Left hindlimb (tissue), 1 donor: ENCODE measurements around the gene TMEM129.
A peak's percentile ranks its signal among the peaks of the same experiment; 100 is the strongest.
"Not testable (repeated sequence)": the region's sequence is repeated elsewhere in the genome, so short reads cannot be mapped to it uniquely, and the experiment has no call there.

Experiments
- DNase-seq: peaks from one replicate; pipeline ENCODE4 v3.0.0-alpha.2; 2018

TMEM129 gene

DNA sequence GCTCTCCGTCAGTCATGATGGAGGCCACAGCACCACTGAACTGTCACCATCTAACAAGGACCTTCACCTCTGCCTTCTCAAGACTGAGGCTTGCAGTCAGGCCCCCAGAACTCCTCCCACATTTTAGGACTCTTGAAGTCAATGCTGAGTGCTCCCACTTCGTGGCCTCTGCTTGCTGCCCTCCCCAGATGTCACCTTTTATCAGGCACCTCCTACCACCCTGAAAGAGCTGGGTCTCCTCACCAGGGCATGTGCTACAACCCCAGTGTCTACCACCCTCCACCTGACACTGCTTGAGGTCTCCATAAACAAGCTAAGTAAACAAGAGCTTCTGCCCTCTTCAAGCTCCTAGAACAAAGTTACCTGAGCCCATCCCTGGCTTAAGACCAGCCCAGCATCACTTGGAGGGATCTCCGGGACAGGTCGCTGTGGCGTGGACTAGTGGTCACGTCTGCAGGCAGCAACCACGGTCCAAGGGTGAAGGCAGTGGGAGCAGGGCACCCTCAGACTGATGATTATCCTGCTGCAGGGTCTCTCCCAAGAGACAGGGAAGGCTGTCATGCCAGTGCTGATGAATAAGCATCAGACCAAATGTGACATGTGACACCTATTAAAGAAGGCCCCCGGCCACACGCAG lies 29.3 kb downstream of the TMEM129 start:
- DNase-seq: no peak

DNA sequence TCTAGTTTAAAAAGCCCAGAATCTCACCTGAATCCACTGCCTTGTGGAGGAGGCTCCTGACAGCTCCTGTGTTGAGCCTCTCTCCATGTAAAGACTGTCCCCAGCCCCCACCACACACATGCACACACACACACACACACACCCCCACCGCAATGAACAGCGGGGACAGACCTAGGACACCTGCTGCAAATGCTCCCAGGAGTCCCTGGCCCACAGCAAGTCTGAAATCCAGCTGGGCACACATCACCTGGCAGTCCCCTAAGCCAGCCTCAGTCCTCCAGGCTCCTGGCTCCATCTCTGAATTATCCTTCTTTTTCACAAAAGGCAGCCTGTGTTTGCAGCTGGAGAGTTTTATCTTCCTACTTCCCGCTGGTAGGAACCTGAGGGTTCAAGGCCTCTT lies 30.4 kb downstream of the TMEM129 start:
- DNase-seq: no peak

DNA sequence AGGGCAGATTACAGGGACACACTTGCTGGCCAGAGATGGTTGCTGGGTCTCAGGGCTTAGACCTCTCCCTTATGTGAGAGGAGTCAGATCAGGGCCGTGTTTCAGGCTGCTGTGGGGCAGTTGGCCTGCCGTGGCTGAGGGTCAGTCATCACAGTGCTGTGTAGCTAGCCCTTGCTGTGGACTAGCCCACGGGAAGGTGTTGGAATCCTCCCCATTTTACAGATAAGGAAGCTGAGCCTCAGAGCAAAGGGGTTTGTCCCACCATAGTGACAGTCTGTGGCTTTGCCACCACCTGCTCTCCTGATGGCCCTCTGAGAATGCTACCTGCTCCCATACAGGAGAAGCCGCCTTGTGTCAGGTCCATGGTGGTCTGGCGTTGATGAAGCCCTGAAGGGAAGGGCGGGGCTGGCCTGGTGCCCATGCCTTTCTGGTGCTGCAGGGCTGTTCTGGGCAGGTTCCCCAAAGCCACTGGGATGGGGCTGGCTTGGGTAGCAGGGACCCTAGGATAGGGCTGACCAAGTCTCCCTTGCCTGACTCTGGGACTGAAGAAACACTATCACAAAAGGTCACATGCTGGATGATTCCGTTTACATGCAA lies 34.6 kb downstream of the TMEM129 start:
- DNase-seq: no peak

DNA sequence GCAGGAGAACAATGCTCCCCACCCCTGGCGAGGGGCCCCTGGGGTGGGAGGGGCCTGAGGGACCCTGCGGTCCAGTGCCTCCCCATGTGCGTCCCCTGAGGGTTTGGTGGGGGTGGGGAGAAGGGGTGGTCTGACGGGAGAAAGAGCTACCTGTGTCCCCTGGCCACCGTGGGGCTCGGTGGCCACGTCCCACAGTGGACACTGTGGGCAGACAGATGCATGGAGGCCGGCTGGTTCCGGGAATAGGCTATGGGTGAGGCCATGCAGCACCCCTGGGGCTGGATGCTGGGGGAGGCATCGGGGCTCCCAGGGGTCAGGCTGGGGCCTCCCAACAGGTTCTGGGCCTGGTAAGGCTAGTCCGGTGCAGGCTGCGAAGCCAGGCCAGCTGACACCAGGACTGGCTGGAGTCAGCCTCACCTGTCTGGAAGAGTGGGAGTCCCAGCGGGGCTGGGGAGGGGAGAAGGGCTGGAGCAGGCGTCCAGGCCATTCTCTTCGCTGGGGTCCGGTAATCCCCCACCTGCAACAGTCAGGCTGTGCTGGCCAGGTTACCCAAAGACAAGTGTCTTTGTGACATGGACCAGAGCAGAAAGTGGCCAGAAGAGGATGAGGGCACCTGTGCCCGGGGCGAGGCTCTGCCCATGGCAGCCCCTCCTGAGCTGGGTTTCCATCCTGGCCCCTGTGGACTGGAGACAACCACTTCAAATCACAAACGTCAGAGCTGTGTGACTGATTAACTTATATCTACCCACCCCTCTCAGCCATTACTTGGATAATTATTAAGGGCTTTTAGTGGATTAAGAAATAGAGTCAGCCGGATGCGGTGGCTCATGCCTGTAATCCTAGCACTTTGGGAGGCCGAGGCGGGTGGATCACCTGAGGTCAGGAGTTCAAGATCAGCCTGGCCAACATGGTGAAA lies 35.6 kb downstream of the TMEM129 start:
- no peak for DNase-seq

DNA sequence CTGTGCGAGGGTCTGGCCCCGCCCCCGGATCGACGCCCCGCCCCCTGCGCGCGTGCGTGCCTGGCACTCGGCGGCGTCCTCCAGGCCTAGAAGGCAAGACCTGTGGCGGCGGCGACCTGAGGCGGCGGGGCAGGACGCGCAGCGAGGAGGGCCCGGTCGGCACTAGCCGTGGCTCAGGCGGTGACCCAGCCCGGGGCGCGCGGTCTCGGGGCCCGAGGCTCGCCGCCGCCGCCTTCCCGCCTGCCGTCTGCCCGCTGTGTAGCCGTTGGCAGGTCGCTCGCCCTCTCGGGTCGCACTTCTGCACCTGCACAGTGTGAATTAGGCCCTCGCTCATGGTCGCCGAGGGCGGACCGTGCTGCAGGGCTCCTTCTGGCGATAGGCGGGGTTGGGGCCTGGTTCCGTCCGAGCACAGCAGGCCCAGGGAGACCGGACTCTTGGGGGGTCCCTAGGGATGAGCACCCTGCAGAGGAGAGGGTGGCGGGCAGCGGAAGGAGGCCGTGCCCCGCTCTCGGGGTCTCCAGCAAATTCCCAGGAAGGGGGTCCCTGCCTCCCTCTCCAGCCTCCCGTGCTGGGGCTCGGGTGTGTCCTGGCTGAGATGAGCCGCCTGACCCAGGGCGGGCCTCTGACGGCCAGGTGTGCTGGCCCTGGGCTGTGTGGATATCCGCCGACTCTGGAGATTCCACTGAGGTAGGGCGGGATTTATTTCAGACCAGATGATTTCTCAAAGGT lies 36.5 kb downstream of the TMEM129 start:
- DNase-seq: no peak

DNA sequence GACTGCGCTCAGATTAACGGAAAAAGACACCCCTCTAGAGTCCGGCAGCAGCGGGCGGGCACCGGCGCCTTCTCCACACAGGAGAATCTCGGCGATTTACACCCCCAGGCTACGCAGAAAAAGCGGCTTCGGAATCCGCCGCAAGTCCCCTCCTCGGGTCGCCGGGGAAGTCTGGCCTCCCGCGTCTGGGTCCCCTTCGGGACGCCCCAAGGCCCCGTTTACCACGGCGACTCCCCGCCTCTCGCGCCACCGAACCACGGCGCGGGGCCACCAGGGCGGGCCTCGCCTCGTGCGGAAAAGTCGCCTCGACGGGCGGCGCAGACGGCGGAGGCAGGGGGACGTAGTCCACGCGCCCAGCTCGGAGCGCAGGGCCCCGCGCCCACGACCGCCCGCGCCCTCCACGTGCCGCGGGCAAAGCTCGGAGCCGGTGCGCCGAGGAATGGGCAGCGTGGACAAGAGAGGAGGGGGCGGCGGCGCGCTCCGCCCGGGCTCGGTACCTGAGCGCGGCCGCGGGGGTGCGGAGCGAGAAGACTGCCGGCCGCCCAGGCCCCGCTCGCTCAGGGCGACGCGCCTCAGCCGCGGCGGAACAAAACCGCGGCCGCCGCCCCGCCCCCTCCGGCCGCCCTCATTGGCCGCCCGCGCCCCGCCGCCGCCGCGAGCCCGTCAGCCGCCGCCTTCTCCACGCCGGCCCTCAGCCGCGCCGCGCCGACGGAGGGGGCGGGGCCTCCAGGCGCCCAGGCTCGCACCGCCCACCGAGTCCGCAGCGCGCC lies 37.2 kb downstream of the TMEM129 start, which contains the start of gene FAM53A:
FAM53A (minus strand) TSS at position 578 of the 770 bp plus-strand sequence. CDS start 15,572 bp downstream, outside the sequence.
- DNase-seq: peak; percentile 91

DNA sequence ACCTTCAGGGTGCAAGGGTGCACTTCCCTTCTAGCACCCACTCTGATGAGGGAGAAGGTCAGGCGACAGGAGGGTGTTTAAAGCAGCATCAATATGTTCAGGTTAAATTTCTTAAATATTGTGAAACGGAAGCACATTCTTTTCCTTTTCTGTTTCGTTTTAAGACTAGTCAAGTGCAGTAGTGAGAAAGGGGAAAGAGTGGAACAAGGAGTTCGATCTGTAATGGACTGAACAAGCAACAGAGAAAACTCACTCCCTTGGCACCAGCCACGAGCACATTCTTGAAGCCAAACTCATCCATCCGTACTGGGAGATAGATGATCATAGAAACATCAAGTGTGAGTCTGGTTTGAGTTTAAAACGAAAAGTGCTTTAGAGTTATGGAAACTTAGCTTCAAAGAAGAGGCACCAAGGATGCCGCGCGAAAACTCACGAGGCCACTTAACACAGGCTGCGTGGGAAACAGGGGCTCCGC lies 37.8 kb downstream of the TMEM129 start:
- DNase-seq: no peak

DNA sequence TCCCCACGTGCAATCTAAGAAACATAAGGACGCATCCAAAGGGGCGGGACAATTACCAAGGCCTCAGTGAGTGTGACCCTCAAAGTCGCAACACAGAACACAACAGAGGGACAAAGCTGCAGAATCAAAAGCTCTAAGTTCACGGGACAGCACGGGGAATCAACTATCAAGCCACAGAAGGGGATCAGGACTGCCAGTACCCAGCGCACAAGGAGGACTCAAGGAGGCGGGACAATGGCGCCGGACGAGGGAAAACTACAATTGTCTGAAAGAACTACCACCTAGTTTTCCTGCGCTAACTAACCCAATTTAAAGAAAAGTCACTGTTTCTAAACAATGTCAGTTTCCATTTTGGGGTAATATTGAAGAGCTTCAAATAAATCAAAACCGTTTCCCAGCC lies 38.3 kb downstream of the TMEM129 start:
- DNase-seq: no peak

DNA sequence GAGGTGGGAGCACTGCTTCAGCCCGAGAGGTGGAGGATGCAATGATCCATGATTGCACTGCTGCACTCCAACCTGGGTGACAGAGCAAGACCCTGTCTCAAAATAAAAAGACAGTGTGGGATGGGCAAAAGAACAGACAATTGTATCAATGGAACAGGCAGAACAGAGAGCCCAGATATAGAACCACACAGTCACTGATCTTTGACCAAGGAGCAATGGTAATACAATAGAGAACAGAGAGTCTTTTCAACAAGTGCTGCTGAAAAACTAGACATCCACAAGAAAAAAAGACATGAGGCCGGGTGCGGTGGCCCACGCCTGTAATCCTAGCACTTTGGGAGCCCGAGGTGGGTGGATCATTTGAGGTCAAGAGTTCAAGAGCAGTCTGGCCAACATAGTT lies 42.9 kb downstream of the TMEM129 start:
- no peak for DNase-seq

DNA sequence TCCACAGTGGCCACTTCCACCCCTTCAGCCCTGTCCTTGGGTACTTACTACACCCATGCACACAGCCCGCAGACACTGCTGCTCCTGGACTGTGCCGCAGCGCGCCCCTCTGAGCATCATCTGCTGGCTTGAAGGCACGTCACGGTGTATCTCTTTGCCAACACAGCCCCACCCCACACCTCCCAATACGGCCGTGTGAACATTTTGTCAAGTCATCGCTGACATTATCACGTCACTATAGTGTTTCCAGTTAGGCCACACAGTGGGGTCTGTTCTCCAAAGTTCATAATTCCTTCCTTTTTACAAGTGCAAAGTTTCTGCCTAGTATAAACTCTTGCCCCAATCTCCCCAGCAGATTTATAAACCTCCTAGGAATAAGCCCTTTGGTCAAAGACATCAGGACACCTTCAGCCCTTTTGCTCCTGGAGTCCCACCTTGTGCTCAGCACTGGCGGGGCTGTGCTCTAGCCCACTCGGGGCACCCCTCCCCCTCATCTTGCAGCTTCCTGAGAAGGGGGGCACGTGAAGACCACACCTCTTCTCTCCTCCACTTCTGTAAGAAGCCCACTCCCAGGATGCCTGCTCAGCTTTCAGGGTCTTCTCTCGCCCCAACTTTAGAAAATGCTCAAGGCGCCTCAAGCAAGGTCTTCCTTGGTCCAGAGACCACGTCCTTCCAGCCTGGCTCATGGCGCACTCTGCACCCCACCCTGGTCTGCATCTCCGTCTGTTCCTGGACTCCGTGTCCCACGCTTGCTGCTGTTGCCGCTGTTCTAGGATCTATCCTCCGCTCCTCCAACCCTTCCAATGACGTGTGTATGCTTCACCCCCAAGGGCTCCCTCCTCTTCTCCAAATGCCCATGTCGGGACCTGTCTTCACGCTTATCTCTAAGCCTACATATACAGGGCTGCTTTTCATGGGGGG lies 44.3 kb downstream of the TMEM129 start:
- no peak for DNase-seq

DNA sequence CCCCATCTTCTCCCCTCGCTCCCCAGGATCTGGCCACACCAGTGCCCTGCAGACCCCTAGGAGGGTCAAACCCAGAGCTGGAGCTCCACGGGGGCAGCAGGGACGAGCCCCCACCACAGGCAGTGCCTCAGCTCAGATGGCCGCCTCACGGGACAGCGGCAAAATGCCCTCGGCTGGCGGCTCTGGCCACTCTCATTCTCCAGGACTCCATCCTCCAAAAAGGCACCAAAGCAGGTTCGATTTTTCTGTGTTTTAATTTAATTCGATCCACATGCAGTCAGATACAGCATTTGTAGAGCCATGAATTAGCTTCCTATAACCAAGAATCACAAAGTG lies 45.4 kb downstream of the TMEM129 start:
- no peak for DNase-seq

DNA sequence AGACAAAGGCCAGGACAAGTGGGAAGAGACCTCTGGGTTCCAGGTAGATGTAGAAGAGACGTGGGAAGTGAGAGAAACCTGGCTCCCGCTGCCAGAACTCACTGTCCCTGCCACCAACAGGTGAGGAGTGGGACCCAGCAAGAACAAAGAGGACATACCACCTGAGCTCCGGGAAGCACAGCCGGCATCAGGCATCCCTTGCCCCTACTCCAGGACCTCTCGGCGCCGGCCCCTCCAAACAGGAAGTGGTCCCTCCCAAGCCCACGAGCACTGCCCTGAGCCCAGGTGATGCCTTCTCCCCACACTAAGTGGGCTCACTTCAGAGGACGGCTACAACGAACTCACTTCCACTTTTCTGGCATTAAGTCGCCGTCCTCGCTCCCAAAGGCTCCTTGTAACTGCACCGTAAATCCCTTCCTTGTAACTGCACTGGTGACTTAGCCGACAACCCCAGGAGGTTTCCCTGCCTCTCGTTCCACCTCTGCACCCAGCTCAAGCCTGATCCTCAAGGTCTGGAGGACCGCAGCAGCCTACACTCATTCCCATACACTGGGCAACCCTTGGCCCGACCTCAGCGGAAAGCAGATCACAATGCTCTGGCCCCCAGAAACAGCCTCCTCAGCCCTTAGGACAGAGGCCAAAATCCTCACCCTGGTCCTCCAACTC lies 45.9 kb downstream of the TMEM129 start:
- DNase-seq: no peak

DNA sequence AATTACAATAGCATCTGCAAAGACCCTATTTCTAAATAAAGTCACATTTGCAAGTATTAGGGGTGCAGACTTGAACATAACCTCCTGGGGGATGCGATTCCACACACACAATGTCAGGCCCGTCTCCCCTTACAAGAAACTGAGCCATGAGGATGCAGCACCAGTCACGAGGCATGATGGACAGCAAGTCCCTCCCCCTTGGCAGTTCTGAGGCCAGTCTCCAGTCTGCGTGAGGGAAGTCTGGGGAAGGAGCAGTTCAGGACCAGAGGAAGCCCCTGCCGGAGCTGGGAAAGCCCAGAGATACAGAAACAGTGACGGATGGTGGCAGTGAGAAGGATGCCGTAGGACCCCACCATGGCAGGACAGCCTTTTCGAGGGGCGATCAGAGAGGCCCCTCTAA lies 46.4 kb downstream of the TMEM129 start:
- no peak for DNase-seq

DNA sequence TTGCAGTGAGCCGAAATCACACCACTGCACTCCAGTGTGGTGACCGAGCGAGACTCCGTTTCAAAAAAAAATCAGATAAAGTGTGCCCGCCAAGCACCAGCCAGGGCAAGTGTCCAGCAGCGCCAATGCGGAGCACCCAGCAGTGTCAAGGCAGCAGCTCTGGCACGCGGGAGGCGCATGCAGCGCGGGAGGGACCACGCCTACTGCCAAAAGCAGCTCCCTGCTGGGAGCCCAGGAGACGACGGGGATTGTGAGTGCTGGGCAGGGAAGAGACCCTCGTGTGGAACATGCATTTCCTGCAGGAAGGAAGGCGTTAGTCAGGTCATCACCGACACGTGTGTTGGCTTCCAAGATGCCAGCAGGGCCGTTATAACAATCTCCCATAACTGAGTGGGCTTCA lies 47.5 kb downstream of the TMEM129 start:
- DNase-seq: no peak

DNA sequence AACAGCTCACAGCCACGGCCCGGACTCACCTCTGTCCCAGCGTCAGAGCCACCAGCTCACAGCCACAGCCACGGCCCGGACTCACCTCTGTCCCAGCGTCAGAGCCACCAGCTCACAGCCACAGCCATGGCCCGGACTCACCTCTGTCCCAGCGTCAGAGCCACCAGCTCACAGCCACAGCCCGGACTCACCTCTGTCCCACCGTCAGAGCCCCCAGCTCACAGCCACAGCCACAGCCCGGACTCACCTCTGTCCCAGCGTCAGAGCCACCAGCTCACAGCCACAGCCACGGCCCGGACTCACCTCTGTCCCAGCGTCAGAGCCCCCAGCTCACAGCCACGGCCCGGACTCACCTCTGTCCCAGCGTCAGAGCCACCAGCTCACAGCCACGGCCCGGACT lies 50.1 kb downstream of the TMEM129 start:
- not testable (repeated sequence) for DNase-seq

DNA sequence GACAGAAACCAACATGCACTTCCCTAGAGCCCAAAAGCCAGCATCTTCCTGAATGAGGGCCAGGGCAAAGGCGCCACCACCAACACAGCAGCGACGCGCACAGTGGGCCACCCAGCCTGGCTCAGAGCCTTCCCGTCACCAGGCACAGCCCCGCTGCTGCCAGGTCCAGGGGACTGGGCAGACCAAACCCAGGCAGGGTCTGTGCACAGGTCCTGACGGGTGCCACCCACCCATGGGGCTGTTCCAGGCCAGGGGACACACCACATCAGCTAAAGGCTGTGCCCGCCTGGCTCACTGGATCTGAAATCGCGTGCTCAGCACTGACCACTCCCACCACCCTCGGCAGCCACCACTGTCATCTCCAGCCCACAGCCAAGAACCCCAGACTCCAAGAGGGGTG lies 50.8 kb downstream of the TMEM129 start:
- no peak for DNase-seq

DNA sequence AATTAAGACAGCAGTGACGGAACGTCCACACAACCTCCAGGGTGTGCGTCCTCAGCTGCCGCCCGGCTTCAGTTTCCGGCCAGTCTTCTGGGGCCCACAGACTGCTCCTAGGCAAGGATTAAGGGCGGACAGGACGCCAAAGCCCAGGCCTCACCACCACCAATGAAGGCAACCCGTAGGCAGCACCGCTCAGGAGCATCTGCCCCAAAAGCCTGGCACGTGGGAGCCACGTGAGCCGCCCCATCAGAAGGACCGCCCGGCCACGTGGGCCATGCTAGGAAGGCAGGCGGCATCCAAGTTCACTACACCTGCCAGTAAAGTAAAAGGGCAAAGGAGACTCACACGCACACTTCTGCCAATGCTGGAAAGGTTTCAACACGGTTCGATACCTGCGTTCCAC lies 51.3 kb downstream of the TMEM129 start:
- no peak for DNase-seq

DNA sequence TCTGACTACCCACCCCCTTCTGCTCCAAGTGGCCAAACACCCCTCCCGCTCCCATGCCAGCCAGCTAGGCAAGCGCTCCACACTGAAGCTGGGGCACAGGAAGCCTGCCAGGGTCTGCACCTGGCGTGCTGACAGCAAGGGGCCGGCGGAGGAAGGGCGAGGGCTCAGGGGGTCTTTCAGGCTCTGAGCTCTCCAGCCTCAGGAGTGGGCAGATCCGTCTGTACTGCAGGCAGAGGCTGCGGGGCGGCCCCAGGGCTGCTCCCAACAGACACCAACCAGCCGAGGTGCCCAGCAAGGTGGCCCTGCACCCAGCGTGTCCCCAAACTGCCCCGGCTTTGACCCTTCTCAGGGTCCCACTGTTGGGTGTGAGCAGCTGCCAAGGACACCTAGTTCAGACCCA lies 51.9 kb downstream of the TMEM129 start:
- DNase-seq: no peak

DNA sequence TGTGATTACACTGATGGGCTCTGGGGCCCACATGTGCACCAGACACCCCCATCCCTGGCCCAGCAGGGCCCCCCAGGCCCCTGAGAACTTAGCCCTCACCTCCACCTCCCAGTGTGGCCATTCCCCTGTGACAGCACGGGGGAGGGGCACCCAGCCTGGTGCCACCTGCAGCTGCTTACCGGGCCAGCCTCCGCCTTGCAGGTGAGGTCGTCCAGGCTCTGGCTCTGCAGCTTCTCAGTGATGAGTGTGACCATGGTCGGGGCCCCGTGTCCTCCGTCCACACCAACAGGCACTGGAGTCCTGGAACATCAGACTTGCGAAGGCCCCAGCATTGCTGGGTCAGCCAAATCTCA lies 52.7 kb downstream of the TMEM129 start:
- DNase-seq: no peak

DNA sequence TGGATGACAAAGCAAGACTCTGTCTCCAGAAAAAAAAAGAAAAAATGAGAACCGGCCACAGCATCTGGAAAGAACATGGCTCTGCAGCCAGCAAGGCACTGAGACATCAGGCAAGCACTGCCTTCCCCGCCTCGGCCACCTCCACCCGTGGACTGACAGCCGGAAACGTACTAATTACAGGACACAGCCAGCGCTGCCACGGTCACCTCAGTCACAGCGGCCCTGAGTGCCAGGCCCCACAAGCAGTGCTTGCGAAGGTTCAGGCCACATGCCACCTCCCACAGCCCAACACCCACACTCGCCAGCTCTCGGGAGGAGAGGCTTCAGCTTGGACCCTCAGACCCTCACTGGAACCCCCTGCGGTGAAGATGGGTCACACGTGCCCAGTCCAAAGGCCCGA lies 53.9 kb downstream of the TMEM129 start:
- no peak for DNase-seq

DNA sequence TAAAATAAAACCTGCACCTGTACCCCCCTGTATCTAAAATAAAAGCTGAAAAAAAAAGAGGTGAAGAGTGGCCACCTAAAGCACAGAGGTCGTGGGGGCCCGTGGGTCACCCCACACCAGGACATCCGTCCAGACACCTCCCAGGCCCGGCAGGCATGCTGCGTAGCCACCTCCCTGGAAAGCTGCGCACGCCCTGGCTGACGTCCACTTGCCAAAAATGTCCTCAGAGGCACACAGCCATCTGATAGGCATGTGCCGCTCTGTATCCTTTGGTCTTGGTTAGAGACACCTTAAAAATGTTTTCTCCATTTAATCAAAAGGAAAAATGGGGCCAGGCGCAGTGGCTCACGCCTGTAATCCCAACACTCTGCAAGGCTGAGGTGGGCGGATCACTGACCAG lies 54.7 kb downstream of the TMEM129 start:
- DNase-seq: no peak
